ENCODE data around the gene BMPR1B. TPM values are rescaled to one million over a fixed set of nuclear protein-coding genes. Genes with fewer than 3 reads are reported as not detected.

BMPR1B gene
- total RNA-seq, 1 experiment from 2014 or later: 0.35 TPM

DNA sequence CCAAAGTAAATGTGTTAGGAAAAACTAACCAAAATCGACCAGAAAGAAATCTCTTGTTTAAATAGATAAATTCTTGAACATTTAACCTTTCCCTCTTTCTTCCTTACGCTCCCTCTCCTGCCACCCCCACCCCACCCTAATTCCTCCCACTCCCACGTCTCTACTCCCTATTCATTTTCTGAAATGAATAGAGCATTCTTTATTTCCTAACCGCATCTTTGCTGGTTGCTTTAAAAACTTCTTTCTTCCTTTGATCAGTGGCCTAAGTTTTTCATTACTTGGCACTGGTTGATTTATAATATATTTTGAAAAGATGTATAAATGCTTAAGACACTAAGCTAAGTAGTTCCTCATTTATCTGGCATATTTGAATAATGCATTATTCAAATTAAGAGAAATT lies 33.9 kb downstream of the BMPR1B start:
- no peak for DNase-seq

More for the DNA sequence above, 33.9 kb downstream of the BMPR1B start:
- no peak overlapping the region for H3K9ac ChIP-seq (ENCODE audit: extremely low read depth, insufficient read length, low read length)
- H3T11ph ChIP-seq (ENCODE audit: low read length): no peak overlapping the region
- no peaks in the 10 kb centered on the region for H3K9me3 ChIP-seq (ENCODE audit: control insufficient read depth, low read depth, low read length)
- no peak overlapping the region for H3K27ac ChIP-seq (ENCODE audit: insufficient read length, low read depth, low read length)
- no peak overlapping the region for H4K5ac ChIP-seq (ENCODE audit: insufficient read length, low read depth, low read length)
- H2AFZ ChIP-seq (ENCODE audit: low read length): no peak overlapping the region
- no peaks in the 10 kb centered on the region for H3K79me1 ChIP-seq (ENCODE audit: insufficient read depth, low read depth, low read length, poor library complexity, severe bottlenecking)
- H3K23me2 ChIP-seq (ENCODE audit: insufficient read length, low read depth, low read length, poor library complexity, severe bottlenecking): no peaks in the 10 kb centered on the region
- Mint-ChIP-seq H3K36me3 (ENCODE audit: insufficient read depth in 1 of 3, low read depth in 3 of 3) (no peaks in the 10 kb centered on the region), H3K4me1 (no peaks in the 10 kb centered on the region), H3K4me3 (no peak overlapping the region), H3K9me3 (no peaks in the 10 kb centered on the region), H3K27ac (no peak overlapping the region), H3K27me3 (ENCODE audit: low read depth) (no peaks in the 10 kb centered on the region; the same call in 1 of the 2 replicates)
- no peak overlapping the region for H2BK120ac ChIP-seq (ENCODE audit: low read depth, low read length, poor library complexity, severe bottlenecking)
- H3K4me2 ChIP-seq (ENCODE audit: insufficient read depth, insufficient read length, low read length): no peak overlapping the region
- TF ChIP-seq, protein P1, sequence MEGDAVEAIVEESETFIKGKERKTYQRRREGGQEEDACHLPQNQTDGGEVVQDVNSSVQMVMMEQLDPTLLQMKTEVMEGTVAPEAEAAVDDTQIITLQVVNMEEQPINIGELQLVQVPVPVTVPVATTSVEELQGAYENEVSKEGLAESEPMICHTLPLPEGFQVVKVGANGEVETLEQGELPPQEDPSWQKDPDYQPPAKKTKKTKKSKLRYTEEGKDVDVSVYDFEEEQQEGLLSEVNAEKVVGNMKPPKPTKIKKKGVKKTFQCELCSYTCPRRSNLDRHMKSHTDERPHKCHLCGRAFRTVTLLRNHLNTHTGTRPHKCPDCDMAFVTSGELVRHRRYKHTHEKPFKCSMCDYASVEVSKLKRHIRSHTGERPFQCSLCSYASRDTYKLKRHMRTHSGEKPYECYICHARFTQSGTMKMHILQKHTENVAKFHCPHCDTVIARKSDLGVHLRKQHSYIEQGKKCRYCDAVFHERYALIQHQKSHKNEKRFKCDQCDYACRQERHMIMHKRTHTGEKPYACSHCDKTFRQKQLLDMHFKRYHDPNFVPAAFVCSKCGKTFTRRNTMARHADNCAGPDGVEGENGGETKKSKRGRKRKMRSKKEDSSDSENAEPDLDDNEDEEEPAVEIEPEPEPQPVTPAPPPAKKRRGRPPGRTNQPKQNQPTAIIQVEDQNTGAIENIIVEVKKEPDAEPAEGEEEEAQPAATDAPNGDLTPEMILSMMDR (conservative IDR thresholded peaks at IDR 0.05): no peak
- no peak overlapping the region for H2BK20ac ChIP-seq (ENCODE audit: low read depth, low read length, poor library complexity, severe bottlenecking)
- no peak overlapping the region for H2AK5ac ChIP-seq (ENCODE audit: insufficient read length, low read length)
- H4K8ac ChIP-seq (replicated peaks; ENCODE audit: insufficient read length, low read depth, low read length): no peak overlapping the region
- H2BK12ac ChIP-seq (ENCODE audit: insufficient read length, low read depth, low read length): no peak overlapping the region
- no peaks in the 10 kb centered on the region for H4K20me1 ChIP-seq (ENCODE audit: control insufficient read depth, insufficient read depth, insufficient read length)
- no peaks in the 10 kb centered on the region for H3K79me2 ChIP-seq (ENCODE audit: insufficient read depth, low read length)
- H2BK5ac ChIP-seq (ENCODE audit: insufficient read length, low read length): no peak overlapping the region
- whole genome bisulfite sequencing (ENCODE audit: extremely low coverage, insufficient read length, low lambda C conversion rate): 100% methylated on average over 2 of the region's 4 CpGs
- H3K56ac ChIP-seq (ENCODE audit: insufficient read length, low read depth, low read length): no peak overlapping the region
- H3K27me3 ChIP-seq (ENCODE audit: insufficient read depth, low read length): no peaks in the 10 kb centered on the region
- no peak overlapping the region for H3K14ac ChIP-seq (ENCODE audit: insufficient read depth, low read length)
- no peak overlapping the region for H3K18ac ChIP-seq (ENCODE audit: insufficient read length, low read depth, low read length)
- H3K23ac ChIP-seq (ENCODE audit: insufficient read length, low read depth, low read length): no peak overlapping the region
- H4K91ac ChIP-seq (ENCODE audit: insufficient read length, low read depth, low read length): no peak overlapping the region
- H2BK15ac ChIP-seq (ENCODE audit: low read depth, low read length): no peak overlapping the region
- H3K4me1 ChIP-seq (ENCODE audit: insufficient read depth, low read length): no peaks in the 10 kb centered on the region
- H3K4ac ChIP-seq (ENCODE audit: low read depth, low read length): no peak overlapping the region

Data from H9 (cell line).